Fibroblast of lung (primary cell): ENCODE measurements around the gene CLMP.

Source experiments
- EZH2 ChIP-seq: IDR thresholded peaks from 2 replicates; pipeline ENCODE4 v1.5.1; 2012; ENCODE audit warnings: low read length, control low read depth, mild to moderate bottlenecking; ENCODE audit errors: missing control alignments
- TF ChIP-seq, protein P1 (sequence below), 2 donors: IDR thresholded peaks in 1 of 2; conservative IDR thresholded peaks in 1 of 2; 1 replicate in 1 of 2; 2 replicates in 1 of 2; pipeline ENCODE4 v1.5.1; 2011 to 2012; ENCODE audit warnings: low read length in 2 of 2, control low read depth in 1 of 2, inconsistent platforms in 1 of 2, low read depth in 1 of 2, mild to moderate bottlenecking in 1 of 2

DNA sequence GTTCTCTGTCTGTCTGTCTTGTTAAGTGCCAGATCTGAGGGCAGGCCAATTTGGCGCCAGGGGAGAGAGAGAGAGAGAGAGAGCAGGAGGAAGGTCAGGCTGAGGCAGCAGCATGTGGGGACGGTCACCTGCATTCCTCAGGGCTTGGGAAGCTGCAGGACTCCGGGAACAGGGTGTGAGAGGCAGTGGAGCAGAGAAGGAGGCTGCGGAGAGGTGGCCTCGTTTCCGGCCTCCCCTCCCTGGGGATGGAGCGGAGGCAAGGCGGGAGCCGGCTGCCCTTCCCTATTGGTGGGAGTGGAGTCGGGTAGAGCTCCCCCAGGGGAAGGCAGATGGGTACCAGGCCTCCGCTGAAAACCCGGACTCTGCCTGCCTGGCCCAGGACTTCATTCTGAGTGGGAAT lies 9.7 kb downstream of the CLMP start:
- TF ChIP-seq, protein P1, sequence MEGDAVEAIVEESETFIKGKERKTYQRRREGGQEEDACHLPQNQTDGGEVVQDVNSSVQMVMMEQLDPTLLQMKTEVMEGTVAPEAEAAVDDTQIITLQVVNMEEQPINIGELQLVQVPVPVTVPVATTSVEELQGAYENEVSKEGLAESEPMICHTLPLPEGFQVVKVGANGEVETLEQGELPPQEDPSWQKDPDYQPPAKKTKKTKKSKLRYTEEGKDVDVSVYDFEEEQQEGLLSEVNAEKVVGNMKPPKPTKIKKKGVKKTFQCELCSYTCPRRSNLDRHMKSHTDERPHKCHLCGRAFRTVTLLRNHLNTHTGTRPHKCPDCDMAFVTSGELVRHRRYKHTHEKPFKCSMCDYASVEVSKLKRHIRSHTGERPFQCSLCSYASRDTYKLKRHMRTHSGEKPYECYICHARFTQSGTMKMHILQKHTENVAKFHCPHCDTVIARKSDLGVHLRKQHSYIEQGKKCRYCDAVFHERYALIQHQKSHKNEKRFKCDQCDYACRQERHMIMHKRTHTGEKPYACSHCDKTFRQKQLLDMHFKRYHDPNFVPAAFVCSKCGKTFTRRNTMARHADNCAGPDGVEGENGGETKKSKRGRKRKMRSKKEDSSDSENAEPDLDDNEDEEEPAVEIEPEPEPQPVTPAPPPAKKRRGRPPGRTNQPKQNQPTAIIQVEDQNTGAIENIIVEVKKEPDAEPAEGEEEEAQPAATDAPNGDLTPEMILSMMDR (conservative IDR thresholded peaks at IDR 0.05 in 1 of 2, IDR thresholded peaks at IDR 0.05 in 1 of 2; ENCODE audit: low read depth in 1 of 2, low read length in 2 of 2), result no peak
- TF ChIP-seq EZH2, result no peak
